Ovary (tissue), 3 donors: Measurements from ENCODE around the gene KRTAP5-5.

Experiments used
- EP300 ChIP-seq: sonication (generic); formaldehyde crosslinking; IDR thresholded peaks from one replicate; pipeline ENCODE4 v1.6.1; 2017; ENCODE audit warnings: antibody characterized with exemption
- TF ChIP-seq, protein P1 (sequence below), 3 donors: fragments of 450-650 bp in 2 of 3; fragments of 200-600 bp in 1 of 3; IDR thresholded peaks; one replicate each; pipeline versions ENCODE4 v1.5.1 to v1.8.0; 2016 to 2022; ENCODE audit warnings: antibody characterized with exemption in 3 of 3, mild to moderate bottlenecking in 1 of 3
- donor health status: DM: no; HTN: no; CAD: no.

DNA sequence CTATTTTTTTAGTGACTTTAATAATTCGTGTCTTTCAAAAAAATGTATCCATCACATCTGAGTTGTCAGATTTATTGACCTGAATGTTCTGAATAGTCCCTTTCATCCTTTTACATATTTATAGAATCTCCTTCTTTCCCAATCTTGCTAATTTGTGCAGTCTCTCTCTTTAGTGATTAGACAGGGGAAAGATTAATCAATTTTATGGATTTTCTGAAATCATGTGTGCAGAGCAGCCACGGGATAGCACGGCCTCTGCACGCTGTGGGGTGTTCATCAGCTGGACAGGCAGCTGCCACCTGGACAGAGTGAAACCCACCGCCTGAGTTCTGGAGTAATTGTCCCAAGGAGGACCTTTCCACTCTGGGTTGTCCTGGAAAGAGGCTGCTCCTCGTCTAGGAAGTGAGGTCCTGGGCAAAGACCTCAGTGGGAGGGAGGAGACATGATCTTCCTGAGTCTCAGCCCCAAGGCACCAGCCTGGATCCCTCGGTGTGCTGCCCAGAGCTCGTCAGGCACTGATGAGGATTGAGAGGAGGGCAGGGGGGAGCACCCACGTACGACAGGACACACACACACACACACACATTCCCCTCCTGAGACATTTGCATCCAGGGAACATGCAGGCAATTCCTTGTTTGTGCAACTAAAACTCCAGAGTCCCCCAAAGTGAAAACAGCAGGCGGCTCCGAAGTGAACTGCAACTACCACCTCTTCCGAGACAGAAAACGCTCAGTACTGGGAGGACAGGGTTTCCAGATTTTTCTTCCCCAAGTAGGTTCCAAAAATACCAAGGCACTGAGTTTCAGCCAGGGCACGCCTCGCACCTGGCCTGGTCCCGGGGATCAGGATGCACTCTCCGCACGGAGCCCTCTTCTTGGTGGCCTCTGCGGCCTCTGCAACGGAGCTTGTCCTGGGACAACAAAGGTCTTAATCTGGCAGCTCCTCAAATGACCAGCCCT, 44.9 kb downstream of the KRTAP5-5 start:
- TF ChIP-seq, protein P1, sequence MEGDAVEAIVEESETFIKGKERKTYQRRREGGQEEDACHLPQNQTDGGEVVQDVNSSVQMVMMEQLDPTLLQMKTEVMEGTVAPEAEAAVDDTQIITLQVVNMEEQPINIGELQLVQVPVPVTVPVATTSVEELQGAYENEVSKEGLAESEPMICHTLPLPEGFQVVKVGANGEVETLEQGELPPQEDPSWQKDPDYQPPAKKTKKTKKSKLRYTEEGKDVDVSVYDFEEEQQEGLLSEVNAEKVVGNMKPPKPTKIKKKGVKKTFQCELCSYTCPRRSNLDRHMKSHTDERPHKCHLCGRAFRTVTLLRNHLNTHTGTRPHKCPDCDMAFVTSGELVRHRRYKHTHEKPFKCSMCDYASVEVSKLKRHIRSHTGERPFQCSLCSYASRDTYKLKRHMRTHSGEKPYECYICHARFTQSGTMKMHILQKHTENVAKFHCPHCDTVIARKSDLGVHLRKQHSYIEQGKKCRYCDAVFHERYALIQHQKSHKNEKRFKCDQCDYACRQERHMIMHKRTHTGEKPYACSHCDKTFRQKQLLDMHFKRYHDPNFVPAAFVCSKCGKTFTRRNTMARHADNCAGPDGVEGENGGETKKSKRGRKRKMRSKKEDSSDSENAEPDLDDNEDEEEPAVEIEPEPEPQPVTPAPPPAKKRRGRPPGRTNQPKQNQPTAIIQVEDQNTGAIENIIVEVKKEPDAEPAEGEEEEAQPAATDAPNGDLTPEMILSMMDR (IDR thresholded peaks at IDR 0.05), result no peak
- no peak for TF ChIP-seq EP300
